Left lung (tissue), 14 donors: ENCODE results near the gene GIPR. TPM values are rescaled to one million over a fixed set of nuclear protein-coding genes. Genes with fewer than 3 reads are reported as not detected.
"Not testable (repeated sequence)": the region's sequence is repeated elsewhere in the genome, so short reads cannot be mapped to it uniquely, and the experiment has no call there.

Experiments used
- ATAC-seq: fragments of 200-7000 bp; cut with Tn5 transposase; one replicate; pipeline ENCODE4 v1.9.1; 2020; ENCODE audit warnings: moderate library complexity
- DNase-seq, 4 donors: peaks; one replicate each; pipeline ENCODE4 v3.0.0-alpha.2; 2013 to 2020
- H3K27ac ChIP-seq, 2 donors: fragments of 200-600 bp; sonication (generic) in 1 of 2; one replicate each; pipeline versions ENCODE4 v1.5.0 to v1.8.0; 2020 to 2021
- H3K27me3 ChIP-seq, 2 donors: fragments of 200-600 bp; sonication (generic) in 1 of 2; one replicate each; pipeline versions ENCODE4 v1.5.0 to v1.8.0; 2020 to 2021
- H3K36me3 ChIP-seq, 2 donors: fragments of 200-600 bp; sonication (generic) in 1 of 2; one replicate each; pipeline versions ENCODE4 v1.5.0 to v1.8.0; 2020 to 2021
- H3K4me1 ChIP-seq, 2 donors: fragments of 200-600 bp; one replicate each; pipeline ENCODE4 v1.8.0; 2021
- H3K4me3 ChIP-seq, 2 donors: fragments of 200-600 bp; sonication (generic) in 1 of 2; one replicate each; pipeline versions ENCODE4 v1.5.0 to v1.8.0; 2020 to 2021; ENCODE audit warnings: mild to moderate bottlenecking in 1 of 2
- H3K9me3 ChIP-seq, 2 donors: fragments of 200-600 bp; sonication (generic) in 1 of 2; one replicate each; pipeline versions ENCODE4 v1.5.0 to v1.8.0; 2020 to 2021
- intact Hi-C, 2 donors: fragments of 100-400 bp; cut with DNase I; formaldehyde crosslinking; loops; one replicate each; pipeline versions ENCODE4 v1.11.2 to v1.14.2; 2022
- long read RNA-seq, 12 donors: library from polyadenylated mRNA in 2 of 12; unstranded in 2 of 12; transcript quantifications; one replicate each; pipeline ENCODE4 v2.0.0 and lab custom pipeline, GENCODE V29; 2019 to 2026
- polyA plus RNA-seq, 6 donors: library from polyadenylated mRNA; unstranded; fragments of 120-200 nt; gene quantifications; one replicate each; pipeline ENCODE4 v1.2.1, GENCODE V29; 2013; ENCODE audit not compliant: insufficient read length in 6 of 6
- total RNA-seq, 2 donors: library from RNA; stranded (reverse); fragmentation: NEBNext Ultra II Directional; extraction: Animal tissue kit (Norgen Biotek cat#: 25700); gene quantifications; one replicate each; pipeline ENCODE4 v1.2.1, GENCODE V29; 2021
- TF ChIP-seq, protein P1 (sequence below), 2 donors: fragments of 200-600 bp; sonication (generic) in 1 of 2; IDR thresholded peaks; one replicate each; pipeline versions ENCODE4 v1.5.0 to v1.8.0; 2021; ENCODE audit warnings: antibody characterized with exemption in 2 of 2
- donor health status: DM: no; HTN: yes; CAD: no.
- donor health status: DM: no; HTN: no; CAD: no.

GIPR gene, protein sequence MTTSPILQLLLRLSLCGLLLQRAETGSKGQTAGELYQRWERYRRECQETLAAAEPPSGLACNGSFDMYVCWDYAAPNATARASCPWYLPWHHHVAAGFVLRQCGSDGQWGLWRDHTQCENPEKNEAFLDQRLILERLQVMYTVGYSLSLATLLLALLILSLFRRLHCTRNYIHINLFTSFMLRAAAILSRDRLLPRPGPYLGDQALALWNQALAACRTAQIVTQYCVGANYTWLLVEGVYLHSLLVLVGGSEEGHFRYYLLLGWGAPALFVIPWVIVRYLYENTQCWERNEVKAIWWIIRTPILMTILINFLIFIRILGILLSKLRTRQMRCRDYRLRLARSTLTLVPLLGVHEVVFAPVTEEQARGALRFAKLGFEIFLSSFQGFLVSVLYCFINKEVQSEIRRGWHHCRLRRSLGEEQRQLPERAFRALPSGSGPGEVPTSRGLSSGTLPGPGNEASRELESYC
- total RNA-seq (1 to 10 TPM; 5.4 to 5.7 TPM), polyA plus RNA-seq (1 to 10 TPM; 2.8 to 9.7 (median 4.9) TPM)
- long read RNA-seq, donor 1, partial matches to known transcripts = 0 of 1 reads
- long read RNA-seq, donor 1, other reads (novel, unspliced or antisense) = 0 of 1 reads
- long read RNA-seq, donor 2 = 0 reads
- long read RNA-seq, donor 3 = 0 reads
- long read RNA-seq, donor 4 = 0 reads
- long read RNA-seq, donor 5, partial matches to known transcripts = 1,018 of 1,031 reads
- long read RNA-seq, donor 5, other reads (novel, unspliced or antisense) = 13 of 1,031 reads
- long read RNA-seq, donor 6 = 0 reads
- long read RNA-seq, donor 7 = 0 reads
- long read RNA-seq, donor 8 = 0 reads
- long read RNA-seq, donor 9 = 0 reads
- long read RNA-seq, donor 10, partial matches to known transcripts = 1 of 3 reads
- long read RNA-seq, donor 10, other reads (novel, unspliced or antisense) = 1 of 3 reads
- long read RNA-seq, donor 11 = 0 reads
- long read RNA-seq, donor 12 = 0 reads

DNA sequence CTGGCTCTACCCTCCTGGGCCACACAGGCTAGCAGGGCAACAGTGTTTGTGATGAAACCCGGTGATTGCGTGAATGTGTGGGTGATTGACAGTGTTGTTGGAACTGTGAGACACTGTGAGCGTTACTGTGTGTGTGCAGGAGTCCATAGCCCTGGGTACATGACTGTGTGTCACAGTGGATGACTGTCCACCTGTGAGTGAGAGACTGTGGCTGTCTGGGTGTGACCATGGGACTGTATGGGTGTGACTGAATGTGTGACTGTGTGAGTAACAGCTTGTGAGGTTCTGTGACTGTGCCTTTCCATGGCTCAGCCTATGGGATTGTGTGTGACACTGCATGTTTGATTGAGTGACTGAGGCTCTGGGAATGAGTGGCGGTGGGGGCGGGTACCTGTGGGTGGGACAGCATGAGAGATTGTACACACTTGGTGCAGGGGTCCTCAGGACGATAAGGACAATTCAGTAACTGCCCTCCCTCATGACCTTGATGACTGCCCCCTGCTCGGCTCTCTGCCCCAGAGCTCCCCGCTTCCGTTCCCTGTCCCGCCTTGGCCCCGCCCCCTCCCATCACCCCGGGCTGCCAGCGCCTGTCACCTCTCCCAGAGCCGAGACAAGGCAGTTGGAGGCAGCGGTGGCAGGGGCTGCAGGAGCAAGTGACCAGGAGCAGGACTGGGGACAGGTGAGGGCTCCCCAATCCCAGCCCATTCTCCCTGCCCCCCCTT lies at the start of gene GIPR:
Gene GIPR (plus strand): TSS at position 602 of the 722 bp plus-strand sequence. CDS start 1,300 bp downstream, outside the sequence.
- Histone ChIP-seq H3K4me1 (peaks cover 13 to 28% of the 10 kb centered on the region in 2 donors), H3K27me3 (peaks cover 20 to 88% of the 10 kb centered on the region in 2 donors), H3K36me3 (no peaks in the 10 kb centered on the region), H3K9me3 (no peaks in the 10 kb centered on the region), H3K4me3 (peak within 1 kb of the TSS; percentile 20 to 42), H3K27ac (no peak within 1 kb of the TSS)
- ATAC-seq (peak; percentile 58), DNase-seq (peak in 2 of 4 donors; percentile 65 to 89)
- TF ChIP-seq, protein P1, sequence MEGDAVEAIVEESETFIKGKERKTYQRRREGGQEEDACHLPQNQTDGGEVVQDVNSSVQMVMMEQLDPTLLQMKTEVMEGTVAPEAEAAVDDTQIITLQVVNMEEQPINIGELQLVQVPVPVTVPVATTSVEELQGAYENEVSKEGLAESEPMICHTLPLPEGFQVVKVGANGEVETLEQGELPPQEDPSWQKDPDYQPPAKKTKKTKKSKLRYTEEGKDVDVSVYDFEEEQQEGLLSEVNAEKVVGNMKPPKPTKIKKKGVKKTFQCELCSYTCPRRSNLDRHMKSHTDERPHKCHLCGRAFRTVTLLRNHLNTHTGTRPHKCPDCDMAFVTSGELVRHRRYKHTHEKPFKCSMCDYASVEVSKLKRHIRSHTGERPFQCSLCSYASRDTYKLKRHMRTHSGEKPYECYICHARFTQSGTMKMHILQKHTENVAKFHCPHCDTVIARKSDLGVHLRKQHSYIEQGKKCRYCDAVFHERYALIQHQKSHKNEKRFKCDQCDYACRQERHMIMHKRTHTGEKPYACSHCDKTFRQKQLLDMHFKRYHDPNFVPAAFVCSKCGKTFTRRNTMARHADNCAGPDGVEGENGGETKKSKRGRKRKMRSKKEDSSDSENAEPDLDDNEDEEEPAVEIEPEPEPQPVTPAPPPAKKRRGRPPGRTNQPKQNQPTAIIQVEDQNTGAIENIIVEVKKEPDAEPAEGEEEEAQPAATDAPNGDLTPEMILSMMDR (IDR thresholded peaks at IDR 0.05) = no peak
- intact Hi-C loops = no loop called here

DNA sequence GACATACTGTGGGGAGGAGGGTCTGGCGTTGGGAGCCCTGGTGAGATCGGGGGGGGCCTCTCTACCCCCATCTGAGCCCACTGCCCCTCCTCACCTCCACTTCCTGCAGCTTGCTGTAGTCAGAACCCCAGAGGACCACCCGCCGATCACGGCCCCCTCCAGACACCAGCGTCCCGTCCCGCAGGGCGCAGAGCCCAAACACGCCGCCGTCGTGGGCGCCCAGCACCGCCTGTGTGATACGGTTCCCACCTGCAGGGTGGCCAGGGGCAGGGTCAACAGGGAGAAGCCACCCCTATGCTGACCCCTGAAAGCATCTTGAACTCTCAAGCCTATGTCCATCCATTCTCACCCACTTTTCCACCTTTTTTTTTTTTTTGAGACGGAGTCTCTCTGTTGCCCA lies 46.6 kb upstream of the GIPR start:
- no peak overlapping the region for H3K4me3 ChIP-seq
- ATAC-seq = no peak
- peaks cover 0 to 98% of the 10 kb centered on the region in 2 donors for H3K36me3 ChIP-seq
- H3K27ac ChIP-seq = no peak overlapping the region
- no peaks in the 10 kb centered on the region for H3K4me1 ChIP-seq
- TF ChIP-seq, protein P1 (IDR thresholded peaks at IDR 0.05) = no peak
- no peaks in the 10 kb centered on the region for H3K9me3 ChIP-seq
- no peaks in the 10 kb centered on the region for H3K27me3 ChIP-seq
- no peak for DNase-seq
- intact Hi-C loops = no loop called here

DNA sequence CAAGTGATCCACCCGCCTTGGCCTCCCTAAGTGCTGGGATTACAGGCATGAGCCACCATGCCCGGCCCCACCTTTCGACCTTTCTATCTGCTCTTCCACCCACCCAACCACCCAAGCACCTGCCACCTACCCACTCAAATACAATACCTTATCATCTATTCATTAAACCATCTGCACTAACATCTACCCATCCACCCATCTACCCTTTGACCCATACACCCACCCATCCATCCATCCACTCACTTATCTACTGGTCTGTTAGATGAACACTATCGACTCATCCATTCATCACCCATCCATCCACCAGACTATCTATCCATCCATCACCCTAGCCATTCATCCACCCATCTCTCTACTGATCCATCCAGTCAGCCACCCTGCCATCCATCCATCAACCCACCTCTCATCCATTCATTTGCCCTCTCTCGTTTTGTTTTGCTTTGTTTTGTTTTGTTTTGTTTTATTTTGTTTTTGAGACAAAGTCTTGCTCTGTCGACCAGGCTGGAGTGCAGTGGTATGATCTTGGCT lies 46.0 kb upstream of the GIPR start:
- Histone ChIP-seq H3K36me3 (peaks cover 0 to 96% of the 10 kb centered on the region in 2 donors), H3K27ac (no peak overlapping the region)
- no peak for DNase-seq

DNA sequence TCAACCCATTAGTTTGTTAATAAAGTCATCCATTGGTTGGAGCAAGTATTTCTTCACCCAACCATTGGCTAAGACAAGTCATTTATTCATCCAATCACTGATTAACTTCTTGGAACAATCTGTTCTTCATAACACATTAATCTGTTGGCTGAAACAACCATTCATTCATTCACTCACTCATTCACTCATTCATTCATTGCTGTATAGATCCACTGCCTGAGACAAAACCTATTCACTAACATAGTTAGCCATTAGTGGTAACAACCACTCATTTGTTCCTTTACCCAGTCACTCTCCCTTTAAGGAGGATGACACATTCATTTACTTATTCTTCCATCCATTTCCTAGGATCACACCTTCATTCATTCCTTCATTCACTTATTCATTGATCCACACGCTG lies 44.0 kb upstream of the GIPR start:
- Histone ChIP-seq H3K36me3 (peaks cover 0 to 93% of the 10 kb centered on the region in 2 donors), H3K9me3 (no peaks in the 10 kb centered on the region), H3K27ac (no peak overlapping the region), H3K27me3 (no peaks in the 10 kb centered on the region), H3K4me3 (no peak overlapping the region), H3K4me1 (no peaks in the 10 kb centered on the region)
- DNase-seq (no peak), ATAC-seq (no peak)
- intact Hi-C loops = no loop called here
- TF ChIP-seq, protein P1 (IDR thresholded peaks at IDR 0.05) = no peak

More for the DNA sequence above, 46.0 kb upstream of the GIPR start:
- ATAC-seq = no peak
- TF ChIP-seq, protein P1 (IDR thresholded peaks at IDR 0.05) = no peak
- Histone ChIP-seq H3K27me3 (no peaks in the 10 kb centered on the region), H3K4me3 (no peak overlapping the region), H3K9me3 (no peaks in the 10 kb centered on the region), H3K4me1 (no peaks in the 10 kb centered on the region)
- intact Hi-C loops = no loop called here

DNA sequence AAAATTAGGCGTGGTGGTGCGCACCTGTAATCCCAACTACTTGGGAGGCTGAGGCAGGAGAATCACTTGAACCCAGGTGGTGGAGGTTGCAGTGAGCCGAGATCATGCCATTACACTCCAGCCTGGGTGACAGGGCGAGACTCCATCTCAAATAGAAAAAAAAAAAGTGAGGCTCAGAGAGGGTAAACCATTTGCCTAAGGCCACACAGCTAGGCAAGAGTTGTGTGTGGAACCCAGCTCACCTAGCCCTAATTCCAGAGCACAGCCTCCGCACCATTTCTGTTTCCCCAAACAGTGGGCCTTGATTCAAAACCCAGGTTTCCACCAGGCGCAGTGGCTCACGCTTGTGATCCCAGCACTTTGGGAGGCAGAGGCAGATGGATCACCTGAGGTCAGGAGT lies 39.8 kb upstream of the GIPR start:
- intact Hi-C loops, H3K27ac ChIP-seq, H3K27me3 ChIP-seq, H3K4me1 ChIP-seq, H3K4me3 ChIP-seq, DNase-seq, H3K9me3 ChIP-seq, ATAC-seq: not testable (repeated sequence)
- H3K36me3 ChIP-seq = peaks cover 0 to 64% of the 10 kb centered on the region in 2 donors
